ENCODE results near the gene GABBR2. TPM values are rescaled to one million over a fixed set of nuclear protein-coding genes. Genes with fewer than 3 reads are reported as not detected.

The GABBR2 gene
- total and polyA plus RNA-seq, 9 of the 15 experiments (the other 6 are each of a cell fraction or from before 2014, with no cell fraction given): 0.15 to 1.9 (median 0.32) TPM

GRCh38 chr9:98255578-98256296, 453.0 kb downstream of the GABBR2 start, which contains the start of gene TBC1D2 (continued):
- TF ChIP-seq GATAD2A (IDR thresholded peaks at IDR 0.05): 0 out of 2 replicates have a peak, but pooled peaks have one; percentile 26
- no peak for TF ChIP-seq ATF2 (CRISPR knock-in tag; IDR thresholded peaks at IDR 0.05)
- TF ChIP-seq MIER1 (IDR thresholded peaks at IDR 0.05; ENCODE audit: low read depth): no peak
- no peak for TF ChIP-seq ZZZ3 (IDR thresholded peaks at IDR 0.05)
- TF ChIP-seq CREM (IDR thresholded peaks at IDR 0.05; ENCODE audit: low read depth): peak; percentile 36; the same call in 1 of the 2 replicates
- TF ChIP-seq LEF1 (IDR thresholded peaks at IDR 0.05): peak; percentile 62; the same call in 1 of the 2 replicates
- TF ChIP-seq FOXJ3 (CRISPR knock-in tag; IDR thresholded peaks at IDR 0.05): no peak
- TF ChIP-seq CAMTA2 (CRISPR knock-in tag; conservative IDR thresholded peaks at IDR 0.05): no peak
- TF ChIP-seq ZNF3 (CRISPR knock-in tag; IDR thresholded peaks at IDR 0.05): no peak
- TF ChIP-seq TEAD2 (tag; IDR thresholded peaks at IDR 0.05): no peak
- TF ChIP-seq STAG1 (CRISPR knock-in tag; IDR thresholded peaks at IDR 0.05; ENCODE audit: borderline replicate concordance): no peak
- TF ChIP-seq MLX (CRISPR knock-in tag; conservative IDR thresholded peaks at IDR 0.05): no peak
- no peak; the same call in 1 of the 2 replicates for TF ChIP-seq TARDBP (IDR thresholded peaks at IDR 0.05)
- TF ChIP-seq NCOA2 (IDR thresholded peaks at IDR 0.05; ENCODE audit: partially characterized antibody in 2 of 2): no peak
- peak; percentile 74 for TF ChIP-seq CREB3 (tag; conservative IDR thresholded peaks at IDR 0.05; ENCODE audit: low read depth)
- TF ChIP-seq DIDO1 (tag; IDR thresholded peaks at IDR 0.05; ENCODE audit: low read depth): peak; percentile 88
- peak in 1 of 2 experiments; percentile 49; a peak in 1 of 4 replicates for TF ChIP-seq ARNT (IDR thresholded peaks at IDR 0.05)
- TF ChIP-seq MAFG (tag; conservative IDR thresholded peaks at IDR 0.05): no peak
- TF ChIP-seq TFAM (CRISPR knock-in tag; conservative IDR thresholded peaks at IDR 0.05): no peak
- peak; percentile 64 to 71 for TF ChIP-seq NRF1 (conservative IDR thresholded peaks at IDR 0.05 in 1 of 2, IDR thresholded peaks at IDR 0.05 in 1 of 2)
- TF ChIP-seq, protein P1, sequence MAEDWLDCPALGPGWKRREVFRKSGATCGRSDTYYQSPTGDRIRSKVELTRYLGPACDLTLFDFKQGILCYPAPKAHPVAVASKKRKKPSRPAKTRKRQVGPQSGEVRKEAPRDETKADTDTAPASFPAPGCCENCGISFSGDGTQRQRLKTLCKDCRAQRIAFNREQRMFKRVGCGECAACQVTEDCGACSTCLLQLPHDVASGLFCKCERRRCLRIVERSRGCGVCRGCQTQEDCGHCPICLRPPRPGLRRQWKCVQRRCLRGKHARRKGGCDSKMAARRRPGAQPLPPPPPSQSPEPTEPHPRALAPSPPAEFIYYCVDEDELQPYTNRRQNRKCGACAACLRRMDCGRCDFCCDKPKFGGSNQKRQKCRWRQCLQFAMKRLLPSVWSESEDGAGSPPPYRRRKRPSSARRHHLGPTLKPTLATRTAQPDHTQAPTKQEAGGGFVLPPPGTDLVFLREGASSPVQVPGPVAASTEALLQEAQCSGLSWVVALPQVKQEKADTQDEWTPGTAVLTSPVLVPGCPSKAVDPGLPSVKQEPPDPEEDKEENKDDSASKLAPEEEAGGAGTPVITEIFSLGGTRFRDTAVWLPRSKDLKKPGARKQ (CRISPR knock-in tag; IDR thresholded peaks at IDR 0.05): no peak
- TF ChIP-seq ZFPM2 (CRISPR knock-in tag; IDR thresholded peaks at IDR 0.05): no peak
- no peak for TF ChIP-seq MTF1 (CRISPR knock-in tag; IDR thresholded peaks at IDR 0.05; ENCODE audit: borderline replicate concordance)
- TF ChIP-seq RAD51 (IDR thresholded peaks at IDR 0.05; ENCODE audit: borderline replicate concordance, low read depth): no peak
- no peak; the same call in 1 of the 2 replicates for TF ChIP-seq POLR2H (tag; IDR thresholded peaks at IDR 0.05; ENCODE audit: low read depth)
- no peak for TF ChIP-seq RBM22 (IDR thresholded peaks at IDR 0.05; ENCODE audit: low read depth, low read length, poor library complexity, severe bottlenecking)

Measured in K562 (cell line).